GM10248 (cell line): ENCODE results near the gene PDE6A.

ENCODE experiments used
- CTCF ChIA-PET: fragments of 300-600 bp; sonication (Branson Sonifier 250); formaldehyde crosslinking; extraction: SDS; loops from one replicate; lab custom pipeline; 2021; ENCODE audit warnings: antibody characterized with exemption; lab: Yijun Ruan, JAX
- POLR2A ChIA-PET: fragments of 350-650 bp; sonication (Branson Sonifier 250); formaldehyde crosslinking; extraction: SDS; loops from one replicate; lab custom pipeline; 2020; ENCODE audit warnings: antibody characterized with exemption; lab: Yijun Ruan, JAX
- DNase-seq: peaks from one replicate; pipeline ENCODE4 v3.0.0; 2012; ENCODE audit errors: extremely low spot score
- CTCF ChIP-seq: IDR thresholded peaks from 2 replicates; pipeline ENCODE4 v1.5.1; 2012; ENCODE audit warnings: mild to moderate bottlenecking, low read depth; ENCODE audit errors: extremely low read depth, missing control alignments, control extremely low read depth

PDE6A gene

GRCh38 chr5:149841851-149842793 lies 102.5 kb downstream of the PDE6A start:
- CTCF ChIA-PET, result interaction anchor here (0.7 to 56.4 kb wide), 4 partner anchors 7 to 204 kb away, joined by 3 to 1145 read pairs (median 721); no protein-coding TSS in a partner anchor
- POLR2A ChIA-PET, result no interaction called here
- no peak for DNase-seq
- TF ChIP-seq CTCF, result no peak

- no peak for DNase-seq
- no peak for TF ChIP-seq CTCF
- CTCF ChIA-PET, result interaction anchor here (0.9 to 56.4 kb wide), 5 partner anchors 6 to 222 kb away, joined by 3 to 1145 read pairs (median 297); no protein-coding TSS in a partner anchor
- POLR2A ChIA-PET, result no interaction called here
These were observed 104.3 kb downstream of the PDE6A start for GRCh38 chr5:149840226-149840825.

GRCh38 chr5:149839761-149840160 lies 104.8 kb downstream of the PDE6A start:
- POLR2A ChIA-PET, result interaction anchor here (0.6 kb wide), 1 partner anchor 571 kb away, joined by 3 read pairs; no protein-coding TSS in a partner anchor
- TF ChIP-seq CTCF, result no peak
- CTCF ChIA-PET, result interaction anchor here (0.9 to 56.4 kb wide), 5 partner anchors 5 to 222 kb away, joined by 3 to 1145 read pairs (median 297); no protein-coding TSS in a partner anchor
- DNase-seq, result no peak

GRCh38 chr5:149838881-149839739 lies 105.5 kb downstream of the PDE6A start:
- TF ChIP-seq CTCF, result no peak
- CTCF ChIA-PET, result interaction anchor here (1.1 to 56.4 kb wide), 6 partner anchors 4 to 201 kb away, joined by 3 to 1145 read pairs (median 152); no protein-coding TSS in a partner anchor
- no peak for DNase-seq
- POLR2A ChIA-PET, result interaction anchor here (0.6 kb wide), 1 partner anchor 570 kb away, joined by 3 read pairs; no protein-coding TSS in a partner anchor

GRCh38 chr5:149837680-149838269 lies 106.8 kb downstream of the PDE6A start:
- DNase-seq, result no peak
- CTCF ChIA-PET, result interaction anchor here (1.0 to 56.4 kb wide), 6 partner anchors 3 to 199 kb away, joined by 3 to 1145 read pairs (median 152); no protein-coding TSS in a partner anchor
- TF ChIP-seq CTCF, result no peak
- POLR2A ChIA-PET, result no interaction called here
